Calu3 (cell line): ENCODE data around the gene SPATA21. TPM values are rescaled to one million over a fixed set of nuclear protein-coding genes. Genes with fewer than 3 reads are reported as not detected.

Source experiments
- BruUV-seq: library from RNA; stranded (reverse); fragments of 400-500 nt; replicated peaks from 2 replicates; lab custom pipeline; 2021; lab: Mats Ljungman, UMichigan
- CTCF ChIA-PET: fragments of 300-600 bp; sonication (Branson Sonifier 250); formaldehyde crosslinking; loops from one replicate; lab custom pipeline; 2022; ENCODE audit warnings: antibody characterized with exemption; lab: Charles Lee
- DNase-seq: peaks from one replicate; pipeline ENCODE4 v3.0.0; 2022
- H3K27ac Mint-ChIP-seq: one replicate; pipeline ENCODE4 v1.8.0; 2022; ENCODE audit warnings: mixed read lengths; ENCODE audit not compliant: unreplicated experiment
- H3K27me3 Mint-ChIP-seq: one replicate; pipeline ENCODE4 v1.8.0; 2022; ENCODE audit warnings: mixed read lengths; ENCODE audit not compliant: unreplicated experiment
- H3K36me3 Mint-ChIP-seq: one replicate; pipeline ENCODE4 v1.8.0; 2022; ENCODE audit warnings: mild to moderate bottlenecking, moderate library complexity, mixed read lengths; ENCODE audit not compliant: insufficient read depth, unreplicated experiment
- H3K4me1 Mint-ChIP-seq: one replicate; pipeline ENCODE4 v1.8.0; 2022; ENCODE audit warnings: mild to moderate bottlenecking, low read depth, mixed read lengths; ENCODE audit not compliant: unreplicated experiment
- H3K4me3 Mint-ChIP-seq: one replicate; pipeline ENCODE4 v1.8.0; 2022; ENCODE audit warnings: mild to moderate bottlenecking, low read depth, moderate library complexity, mixed read lengths; ENCODE audit not compliant: unreplicated experiment
- H3K9me3 Mint-ChIP-seq: one replicate; pipeline ENCODE4 v1.8.0; 2022; ENCODE audit warnings: low read depth, mixed read lengths; ENCODE audit not compliant: unreplicated experiment
- CTCF ChIP-seq: fragments of 200-600 bp; IDR thresholded peaks from one replicate; pipeline ENCODE4 v1.8.0; 2022; ENCODE audit warnings: antibody characterized with exemption; ENCODE audit not compliant: unreplicated experiment
- intact Hi-C: fragments of 100-400 bp; cut with micrococcal nuclease; formaldehyde crosslinking; loops from one replicate; pipeline ENCODE4 v1.10.0; 2022; ENCODE audit not compliant: unreplicated experiment
- total RNA-seq: library from RNA; stranded (reverse); gene quantifications from 2 replicates; pipeline ENCODE4 v1.2.3, GENCODE V29; 2022

SPATA21 gene
- total RNA-seq, 1 experiment from 2014 or later: not detected

- peaks cover 8% of the 10 kb centered on the region for H3K4me1 Mint-ChIP-seq
- intact Hi-C loops: no loop called here
- H3K9me3 Mint-ChIP-seq: no peaks in the 10 kb centered on the region
- TF ChIP-seq CTCF: no peak
- BruUV-seq: no TSS peak
- peaks cover 28% of the 10 kb centered on the region for H3K36me3 Mint-ChIP-seq
- no peaks in the 10 kb centered on the region for H3K27me3 Mint-ChIP-seq
- peak overlapping the region; percentile 81 for H3K4me3 Mint-ChIP-seq
- CTCF ChIA-PET: no interaction called here
- no peak overlapping the region for H3K27ac Mint-ChIP-seq
- no peak for DNase-seq
Observed at GRCh38 chr1:16441282-16441665, 4.0 kb upstream of the SPATA21 start.

GRCh38 chr1:16440470-16441281, 3.5 kb upstream of the SPATA21 start, which contains the start of gene NECAP2:
Gene NECAP2, plus strand, starts transcription at chr1:16440724. Its CDS starts 38 bp downstream, at chr1:16440762.
- peak; percentile 52 for TF ChIP-seq CTCF
- Mint-ChIP-seq H3K9me3 (no peaks in the 10 kb centered on the region), H3K36me3 (peaks cover 28% of the 10 kb centered on the region), H3K27ac (peak within 1 kb of the TSS; percentile 85), H3K4me3 (peak within 1 kb of the TSS; percentile 81), H3K4me1 (peaks cover 8% of the 10 kb centered on the region), H3K27me3 (no peaks in the 10 kb centered on the region)
- intact Hi-C loops: no loop called here
- CTCF ChIA-PET: interaction anchor here (0.6 kb wide), 1 partner anchor 15 kb away, joined by 4 read pairs; no protein-coding TSS in a partner anchor
- peak; percentile 93 for DNase-seq
- TSS peak; percentile 65 for BruUV-seq

GRCh38 chr1:16440131-16440469, 2.9 kb upstream of the SPATA21 start:
- intact Hi-C loops: no loop called here
- TF ChIP-seq CTCF: no peak
- BruUV-seq: no TSS peak
- no peaks in the 10 kb centered on the region for H3K9me3 Mint-ChIP-seq
- H3K36me3 Mint-ChIP-seq: peaks cover 28% of the 10 kb centered on the region
- CTCF ChIA-PET: interaction anchor here (0.6 kb wide), 1 partner anchor 16 kb away, joined by 4 read pairs; no protein-coding TSS in a partner anchor
- H3K4me3 Mint-ChIP-seq: peak overlapping the region; percentile 81
- H3K27me3 Mint-ChIP-seq: no peaks in the 10 kb centered on the region
- H3K27ac Mint-ChIP-seq: peak overlapping the region; percentile 85
- peaks cover 8% of the 10 kb centered on the region for H3K4me1 Mint-ChIP-seq
- no peak for DNase-seq

GRCh38 chr1:16438924-16439323, 1.7 kb upstream of the SPATA21 start:
- H3K9me3 Mint-ChIP-seq: no peaks in the 10 kb centered on the region
- H3K4me3 Mint-ChIP-seq: no peak overlapping the region
- BruUV-seq: no TSS peak
- H3K36me3 Mint-ChIP-seq: peaks cover 28% of the 10 kb centered on the region
- intact Hi-C loops: no loop called here
- CTCF ChIA-PET: no interaction called here
- no peak for TF ChIP-seq CTCF
- H3K4me1 Mint-ChIP-seq: peaks cover 8% of the 10 kb centered on the region
- no peak for DNase-seq
- no peaks in the 10 kb centered on the region for H3K27me3 Mint-ChIP-seq
- no peak overlapping the region for H3K27ac Mint-ChIP-seq
